SK-N-SH (cell line): ENCODE data around the gene TBX15. TPM values are rescaled to one million over a fixed set of nuclear protein-coding genes. Genes with fewer than 3 reads are reported as not detected.

Experiments used
- CTCF ChIA-PET: fragments of 300-600, 350-600 bp; formaldehyde crosslinking; extraction: SDS; loops from one replicate; lab custom pipeline; 2021; lab: Yijun Ruan, JAX
- POLR2A ChIA-PET: fragments of 350-600 bp; sonication (Branson Sonifier 250); formaldehyde crosslinking; extraction: SDS; loops from one replicate; lab custom pipeline; 2020; ENCODE audit warnings: antibody characterized with exemption, inconsistent platforms; lab: Yijun Ruan, JAX
- DNase-seq: peaks from one replicate; pipeline ENCODE4 v3.0.0; 2012
- H2AFZ ChIP-seq: fragments of 200-600 bp; sonication (generic); 2 replicates; pipeline ENCODE4 v1.8.1; 2016; ENCODE audit warnings: antibody characterized with exemption, mild to moderate bottlenecking, low read depth
- H3F3A ChIP-seq: fragments of 200-600 bp; sonication (generic); replicated peaks from 2 replicates; pipeline ENCODE3; 2016; ENCODE audit warnings: antibody characterized with exemption, mild to moderate bottlenecking; ENCODE audit not compliant: insufficient read depth
- H3K27ac ChIP-seq, 2 experiments: fragments of 200-500 bp in 1 of 2; fragments of 200-600 bp in 1 of 2; sonication (Bioruptor generic) in 1 of 2; sonication (generic), shearing (Covaris generic) in 1 of 2; 2 replicates each; pipeline versions ENCODE4 v1.5.1 to v1.6.1; 2014 to 2016; ENCODE audit warnings: low read depth in 2 of 2, inconsistent platforms in 1 of 2, low read length in 1 of 2, mild to moderate bottlenecking in 1 of 2, mixed read lengths in 1 of 2
- H3K27me3 ChIP-seq: fragments of 200-600 bp; sonication (generic), shearing (Covaris generic); 2 replicates; pipeline ENCODE4 v1.6.1; 2016; ENCODE audit warnings: mixed run types; ENCODE audit not compliant: insufficient read depth
- H3K36me3 ChIP-seq, 2 experiments: fragments of 200-500 bp in 1 of 2; fragments of 200-600 bp in 1 of 2; sonication (Bioruptor generic) in 1 of 2; sonication (generic) in 1 of 2; replicated peaks in 1 of 2; 2 replicates each; pipeline versions ENCODE3 to v1.5.1; 2014 to 2016; ENCODE audit warnings: low read length in 1 of 2, mild to moderate bottlenecking in 1 of 2; ENCODE audit not compliant: insufficient read depth in 2 of 2, control insufficient read depth in 1 of 2
- H3K4me1 ChIP-seq, 2 experiments: fragments of 200-500 bp in 1 of 2; fragments of 200-600 bp in 1 of 2; sonication (Bioruptor generic) in 1 of 2; sonication (generic), shearing (Covaris generic) in 1 of 2; 2 replicates each; pipeline versions ENCODE4 v1.5.1 to v1.6.1; 2014 to 2016; ENCODE audit warnings: low read depth in 1 of 2, low read length in 1 of 2, mixed run types in 1 of 2; ENCODE audit not compliant: insufficient read depth in 2 of 2, control insufficient read depth in 1 of 2
- H3K4me2 ChIP-seq: fragments of 200-600 bp; sonication (generic), shearing (Covaris generic); 2 replicates; pipeline ENCODE4 v1.6.1; 2017; ENCODE audit warnings: mixed run types
- H3K4me3 ChIP-seq, 2 experiments: fragments of 200-500 bp in 1 of 2; fragments of 200-600 bp in 1 of 2; sonication (Bioruptor generic) in 1 of 2; sonication (generic), shearing (Covaris generic) in 1 of 2; 2 replicates each; pipeline versions ENCODE4 v1.5.1 to v1.8.1; 2014 to 2016; ENCODE audit warnings: low read depth in 2 of 2, inconsistent platforms in 1 of 2, low read length in 1 of 2, mild to moderate bottlenecking in 1 of 2, mixed read lengths in 1 of 2, moderate library complexity in 1 of 2
- H3K79me2 ChIP-seq: fragments of 200-600 bp; sonication (generic); 2 replicates; pipeline ENCODE4 v1.8.1; 2017; ENCODE audit warnings: mild to moderate bottlenecking; ENCODE audit not compliant: insufficient read depth
- H3K9ac ChIP-seq: fragments of 200-600 bp; sonication (generic); 2 replicates; pipeline ENCODE4 v1.6.1; 2017; ENCODE audit warnings: mixed run types
- H3K9me2 ChIP-seq: fragments of 200-600 bp; sonication (generic); 2 replicates; pipeline ENCODE4 v1.6.1; 2017; ENCODE audit warnings: mixed run types
- H3K9me3 ChIP-seq: fragments of 200-600 bp; sonication (generic); 2 replicates; pipeline ENCODE4 v1.6.1; 2017; ENCODE audit warnings: mixed run types, mild to moderate bottlenecking, moderate library complexity
- H4K20me1 ChIP-seq: fragments of 200-600 bp; sonication (generic); 2 replicates; pipeline ENCODE4 v1.6.1; 2017; ENCODE audit warnings: mild to moderate bottlenecking, mixed run types; ENCODE audit not compliant: insufficient read depth
- CHD2 ChIP-seq: fragments of 150-350 bp; IDR thresholded peaks from 2 replicates; pipeline ENCODE4 v1.6.1; 2018; ENCODE audit warnings: low read length; ENCODE audit not compliant: partially characterized antibody
- CTCF ChIP-seq: fragments of 200-600 bp; sonication (generic); IDR thresholded peaks from 2 replicates; pipeline ENCODE4 v1.6.1; 2017; ENCODE audit warnings: antibody characterized with exemption, mild to moderate bottlenecking, moderate library complexity
- ELF1 ChIP-seq: IDR thresholded peaks from 2 replicates; pipeline ENCODE4 v1.4.0; 2012
- FOXJ3 ChIP-seq: sonication (generic); formaldehyde crosslinking; IDR thresholded peaks from 2 replicates; pipeline ENCODE4 v1.5.1; 2020; ENCODE audit warnings: mild to moderate bottlenecking, missing genetic modification reagents
- GABPA ChIP-seq: IDR thresholded peaks from 2 replicates; pipeline ENCODE4 v1.4.0; 2012; ENCODE audit warnings: low read depth, mild to moderate bottlenecking
- RFX5 ChIP-seq: IDR thresholded peaks from 2 replicates; pipeline ENCODE4 v1.6.1; 2012; ENCODE audit warnings: mild to moderate bottlenecking, improper control_type of control experiment, low read length
- TAF1 ChIP-seq: IDR thresholded peaks from 2 replicates; pipeline ENCODE4 v1.6.1; 2012; ENCODE audit warnings: low read depth, mild to moderate bottlenecking, low read length, moderate library complexity, borderline replicate concordance
- TCF12 ChIP-seq: IDR thresholded peaks from 2 replicates; pipeline ENCODE4 v1.4.0; 2012
- ZBTB33 ChIP-seq: IDR thresholded peaks from 2 replicates; pipeline ENCODE4 v1.4.0; 2012; ENCODE audit warnings: low read depth, borderline replicate concordance
- WGBS: methylation state at CpG from one replicate; pipeline ENCODE4 v1.1.6; 2017; ENCODE audit warnings: low lambda C conversion rate; 5-methylcytosine and 5-hydroxymethylcytosine counted together
- polyA plus RNA-seq, 3 experiments: library from polyadenylated mRNA; depleted of rRNA; stranded (reverse); fragments of >200 nt; gene quantifications; 2 replicates each; pipeline ENCODE4 v1.2.3, GENCODE V29; 2012
- TF ChIP-seq, protein P1 (sequence below): IDR thresholded peaks from 2 replicates; pipeline ENCODE4 v1.4.0; 2012; ENCODE audit warnings: low read depth

Gene TBX15
- polyA plus RNA-seq, 1 of the 3 experiments (the other 2 are of a cell fraction): 0.02 TPM

GRCh38 chr1:119026956-119027355 is 38.8 kb upstream of the TBX15 start:
- H3K27me3 ChIP-seq: no peaks in the 10 kb centered on the region
- no peaks in the 10 kb centered on the region for H3F3A ChIP-seq
- DNase-seq: no peak
- POLR2A ChIA-PET: no interaction called here
- H3K9ac ChIP-seq: no peak overlapping the region
- H2AFZ ChIP-seq: no peak overlapping the region
- H3K4me1 ChIP-seq: no peaks in the 10 kb centered on the region
- no peaks in the 10 kb centered on the region for H4K20me1 ChIP-seq
- H3K36me3 ChIP-seq: no peaks in the 10 kb centered on the region
- no peaks in the 10 kb centered on the region for H3K9me3 ChIP-seq
- H3K79me2 ChIP-seq: no peaks in the 10 kb centered on the region
- no peaks in the 10 kb centered on the region for H3K9me2 ChIP-seq
- H3K27ac ChIP-seq: no peak overlapping the region
- H3K4me3 ChIP-seq: no peak overlapping the region
- 59% methylated on average over 5 of the region's 5 CpGs for WGBS
- TF ChIP-seq CTCF: no peak
- TF ChIP-seq GABPA: no peak
- no peak for TF ChIP-seq ELF1
- no peak for TF ChIP-seq TAF1
- CTCF ChIA-PET: no interaction called here
- no peak overlapping the region for H3K4me2 ChIP-seq

GRCh38 chr1:119015547-119015946 is 27.4 kb upstream of the TBX15 start:
- WGBS: 41% methylated on average over 2 of the region's 2 CpGs
- Histone ChIP-seq H3K27ac (no peak overlapping the region), H3K79me2 (no peaks in the 10 kb centered on the region), H3K4me1 (no peaks in the 10 kb centered on the region), H3K4me3 (no peak overlapping the region), H3F3A (no peaks in the 10 kb centered on the region), H3K27me3 (no peaks in the 10 kb centered on the region), H3K9ac (no peak overlapping the region), H4K20me1 (no peaks in the 10 kb centered on the region), H3K9me2 (no peaks in the 10 kb centered on the region), H3K4me2 (no peak overlapping the region), H3K36me3 (no peaks in the 10 kb centered on the region), H2AFZ (no peak overlapping the region), H3K9me3 (no peaks in the 10 kb centered on the region)
- CTCF ChIA-PET: no interaction called here
- DNase-seq: no peak
- POLR2A ChIA-PET: no interaction called here
- TF ChIP-seq CHD2 (no peak), ELF1 (no peak), RFX5 (no peak), FOXJ3 (CRISPR knock-in tag) (no peak), TCF12 (no peak), TAF1 (no peak), ZBTB33 (no peak)
- TF ChIP-seq, protein P1, sequence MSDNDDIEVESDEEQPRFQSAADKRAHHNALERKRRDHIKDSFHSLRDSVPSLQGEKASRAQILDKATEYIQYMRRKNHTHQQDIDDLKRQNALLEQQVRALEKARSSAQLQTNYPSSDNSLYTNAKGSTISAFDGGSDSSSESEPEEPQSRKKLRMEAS: no peak
